HL-60 (cell line): ENCODE data around the gene GALP.

Experiments
- CTCF ChIP-seq: IDR thresholded peaks from one replicate; pipeline ENCODE4 v1.5.1; 2011; ENCODE audit warnings: low read length, control low read depth, inconsistent platforms; ENCODE audit not compliant: insufficient read depth
- GABPA ChIP-seq: IDR thresholded peaks from 2 replicates; pipeline ENCODE4 v1.6.1; 2012; ENCODE audit warnings: low read depth
- POLR2AphosphoS5 ChIP-seq: IDR thresholded peaks from 2 replicates; pipeline ENCODE4 v1.6.1; 2012; ENCODE audit warnings: low read depth
- REST ChIP-seq: IDR thresholded peaks from 2 replicates; pipeline ENCODE4 v1.6.1; 2012; ENCODE audit warnings: low read depth; ENCODE audit not compliant: insufficient replicate concordance
- SPI1 ChIP-seq: IDR thresholded peaks from 2 replicates; pipeline ENCODE4 v1.6.1; 2012; ENCODE audit warnings: low read depth, mild to moderate bottlenecking, borderline replicate concordance

GRCh38 chr19:56139847-56140582 is 35.8 kb upstream of the GALP start:
- TF ChIP-seq GABPA (no peak), POLR2AphosphoS5 (no peak), CTCF (no peak), REST (no peak), SPI1 (no peak)
